MM.1S (cell line): ENCODE results near the gene SP3.

Experiments
- CTCF ChIP-seq: fragments of 300-600 bp; sonication (generic); IDR thresholded peaks from 2 replicates; pipeline ENCODE4 v1.5.1; 2016; ENCODE audit warnings: antibody characterized with exemption, low read length, mixed read lengths
- EZH2phosphoT487 ChIP-seq: fragments of 300-600 bp; sonication (generic); IDR thresholded peaks from 2 replicates; pipeline ENCODE4 v1.6.1; 2018; ENCODE audit warnings: antibody characterized with exemption, low read length

GRCh38 chr2:173868406-173868805, 96.8 kb downstream of the SP3 start:
- TF ChIP-seq EZH2phosphoT487 (no peak), CTCF (no peak)
